ENCODE measurements around the gene YPEL2.

Gene YPEL2

GRCh38 chr17:59387351-59388068 is 56.1 kb downstream of the YPEL2 start:
- Histone ChIP-seq H3K27me3 (ENCODE audit: insufficient read depth, poor library complexity, severe bottlenecking) (no peaks in the 10 kb centered on the region), H3K27ac (replicated peaks) (no peak overlapping the region), H3K4me3 (replicated peaks; ENCODE audit: insufficient read depth, low read length) (no peak overlapping the region)
- TF ChIP-seq GABPA (IDR thresholded peaks at IDR 0.05; ENCODE audit: low read depth) (no peak), REST (IDR thresholded peaks at IDR 0.05; ENCODE audit: insufficient replicate concordance, low read depth) (no peak), CTCF (IDR thresholded peaks at IDR 0.05; ENCODE audit: insufficient read depth, low read length) (no peak), POLR2AphosphoS5 (IDR thresholded peaks at IDR 0.05; ENCODE audit: low read depth) (no peak), SPI1 (IDR thresholded peaks at IDR 0.05; ENCODE audit: borderline replicate concordance, low read depth) (no peak)
- DNase-seq (ENCODE audit: low read depth in 1 of 2, low spot score in 1 of 2), result no peak

GRCh38 chr17:59388069-59388556 is 56.7 kb downstream of the YPEL2 start:
- TF ChIP-seq POLR2AphosphoS5 (IDR thresholded peaks at IDR 0.05; ENCODE audit: low read depth) (no peak), SPI1 (IDR thresholded peaks at IDR 0.05; ENCODE audit: borderline replicate concordance, low read depth) (no peak), GABPA (IDR thresholded peaks at IDR 0.05; ENCODE audit: low read depth) (no peak), CTCF (IDR thresholded peaks at IDR 0.05; ENCODE audit: insufficient read depth, low read length) (no peak), REST (IDR thresholded peaks at IDR 0.05; ENCODE audit: insufficient replicate concordance, low read depth) (no peak)
- no peak for DNase-seq (ENCODE audit: low read depth in 1 of 2, low spot score in 1 of 2)
- H3K27ac ChIP-seq (replicated peaks), result no peak overlapping the region
- H3K27me3 ChIP-seq (ENCODE audit: insufficient read depth, poor library complexity, severe bottlenecking), result no peaks in the 10 kb centered on the region
- no peak overlapping the region for H3K4me3 ChIP-seq (replicated peaks; ENCODE audit: insufficient read depth, low read length)

GRCh38 chr17:59389066-59389465 is 57.6 kb downstream of the YPEL2 start:
- Histone ChIP-seq H3K27ac (replicated peaks) (no peak overlapping the region), H3K27me3 (ENCODE audit: insufficient read depth, poor library complexity, severe bottlenecking) (no peaks in the 10 kb centered on the region), H3K4me3 (replicated peaks; ENCODE audit: insufficient read depth, low read length) (no peak overlapping the region)
- DNase-seq (ENCODE audit: low read depth in 1 of 2, low spot score in 1 of 2), result no peak
- TF ChIP-seq REST (IDR thresholded peaks at IDR 0.05; ENCODE audit: insufficient replicate concordance, low read depth) (no peak), POLR2AphosphoS5 (IDR thresholded peaks at IDR 0.05; ENCODE audit: low read depth) (no peak), SPI1 (IDR thresholded peaks at IDR 0.05; ENCODE audit: borderline replicate concordance, low read depth) (no peak), CTCF (IDR thresholded peaks at IDR 0.05; ENCODE audit: insufficient read depth, low read length) (no peak), GABPA (IDR thresholded peaks at IDR 0.05; ENCODE audit: low read depth) (no peak)

All from HL-60 (cell line).